Neuron (in vitro differentiated cells): ENCODE results near the gene TNRC18.
"Not testable (repeated sequence)": the region's sequence is repeated elsewhere in the genome, so short reads cannot be mapped to it uniquely, and the experiment has no call there.

Experiments used
- H2AFZ ChIP-seq: one replicate; pipeline ENCODE4 v1.6.1; 2013; ENCODE audit warnings: low read depth, mild to moderate bottlenecking, inconsistent platforms, low read length, moderate library complexity
- H3K27me3 ChIP-seq: one replicate; pipeline ENCODE4 v1.6.1; 2013; ENCODE audit warnings: low read length; ENCODE audit not compliant: insufficient read depth
- H3K36me3 ChIP-seq: one replicate; pipeline ENCODE4 v1.6.1; 2013; ENCODE audit warnings: low read length; ENCODE audit not compliant: insufficient read depth
- H3K4me1 ChIP-seq: one replicate; pipeline ENCODE4 v1.6.1; 2013; ENCODE audit warnings: low read length; ENCODE audit not compliant: insufficient read depth
- H3K4me3 ChIP-seq: 2 replicates; pipeline ENCODE4 v1.5.1; 2013; ENCODE audit warnings: mild to moderate bottlenecking, low read length, moderate library complexity
- H3K9me3 ChIP-seq: one replicate; pipeline ENCODE4 v1.6.1; 2013; ENCODE audit warnings: low read length

The TNRC18 gene

DNA sequence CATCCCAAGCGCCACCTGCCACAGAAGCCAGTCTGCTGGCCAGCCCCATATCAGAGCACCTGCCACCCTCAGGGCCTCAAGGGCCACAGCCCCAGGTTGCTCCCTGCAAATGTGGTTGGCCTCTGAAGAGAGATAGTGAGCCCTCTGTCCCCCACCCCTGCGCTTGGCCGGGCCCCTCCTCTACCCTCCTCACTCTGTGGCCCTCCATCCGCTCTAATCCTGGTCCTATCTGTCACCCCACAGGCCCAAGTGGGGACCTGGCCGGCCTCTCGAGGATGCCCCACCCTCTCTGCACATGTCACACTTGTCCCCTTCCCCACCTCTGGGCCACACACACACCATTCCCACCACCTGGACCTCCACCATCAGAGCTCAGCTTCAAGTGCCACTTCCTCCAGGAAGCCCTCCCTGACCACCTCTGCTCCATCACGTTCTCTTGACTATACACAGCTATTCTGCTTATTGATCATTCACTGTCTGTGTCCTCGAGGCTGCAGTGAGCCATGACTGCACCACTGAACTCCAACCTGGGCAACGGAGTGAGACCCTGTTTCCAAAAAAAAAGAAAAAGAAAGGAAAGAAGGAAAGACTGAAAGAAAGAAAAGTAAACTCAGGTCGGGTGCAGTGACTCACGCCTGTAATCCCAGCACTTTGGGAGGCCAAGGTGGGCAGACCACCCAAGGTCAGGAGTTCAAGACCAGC is 42.4 kb downstream of the TNRC18 start:
- Histone ChIP-seq H3K27me3 (no peaks in the 10 kb centered on the region), H2AFZ (no peak overlapping the region), H3K36me3 (peaks cover 26% of the 10 kb centered on the region), H3K9me3 (no peaks in the 10 kb centered on the region), H3K4me3 (no peak overlapping the region), H3K4me1 (peaks cover 30% of the 10 kb centered on the region)

DNA sequence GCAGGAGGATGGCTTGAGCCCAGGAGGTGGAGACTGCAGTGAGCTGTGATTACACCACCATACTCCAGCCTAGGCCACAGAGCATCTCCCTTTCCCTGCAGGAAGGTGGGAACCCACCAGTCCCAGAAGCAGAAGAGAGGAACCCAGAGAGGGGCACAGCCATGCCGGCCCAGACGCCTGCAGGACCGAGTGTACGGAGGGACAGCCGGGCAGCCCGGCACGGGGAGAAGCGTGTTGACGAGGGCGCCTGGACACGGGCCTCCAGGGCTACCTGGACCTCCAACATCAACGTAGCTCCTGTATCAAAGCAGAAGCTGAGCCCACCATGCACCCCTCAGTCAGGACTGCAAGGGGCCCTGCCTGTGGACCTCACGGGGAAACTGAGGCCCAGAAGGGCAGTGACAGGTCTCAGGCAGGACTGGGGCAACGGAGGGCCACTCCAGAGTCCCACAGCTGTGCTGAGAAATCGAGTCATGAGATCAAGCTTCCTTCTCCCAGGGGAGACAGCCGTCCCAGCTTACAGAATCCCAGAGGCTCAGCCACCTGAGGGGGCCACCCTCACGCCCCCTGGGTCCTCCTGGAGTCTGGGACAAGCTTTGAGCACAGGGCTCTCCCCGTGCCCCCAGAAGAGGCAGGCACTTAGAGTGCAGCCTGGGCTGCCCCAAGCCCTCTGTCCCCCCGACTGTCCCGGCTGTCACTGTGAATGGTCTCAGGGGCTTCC is 43.1 kb downstream of the TNRC18 start:
- no peaks in the 10 kb centered on the region for H3K27me3 ChIP-seq
- H3K36me3 ChIP-seq, result peaks cover 32% of the 10 kb centered on the region
- no peaks in the 10 kb centered on the region for H3K9me3 ChIP-seq
- no peak overlapping the region for H2AFZ ChIP-seq
- no peak overlapping the region for H3K4me3 ChIP-seq
- H3K4me1 ChIP-seq, result peaks cover 30% of the 10 kb centered on the region

DNA sequence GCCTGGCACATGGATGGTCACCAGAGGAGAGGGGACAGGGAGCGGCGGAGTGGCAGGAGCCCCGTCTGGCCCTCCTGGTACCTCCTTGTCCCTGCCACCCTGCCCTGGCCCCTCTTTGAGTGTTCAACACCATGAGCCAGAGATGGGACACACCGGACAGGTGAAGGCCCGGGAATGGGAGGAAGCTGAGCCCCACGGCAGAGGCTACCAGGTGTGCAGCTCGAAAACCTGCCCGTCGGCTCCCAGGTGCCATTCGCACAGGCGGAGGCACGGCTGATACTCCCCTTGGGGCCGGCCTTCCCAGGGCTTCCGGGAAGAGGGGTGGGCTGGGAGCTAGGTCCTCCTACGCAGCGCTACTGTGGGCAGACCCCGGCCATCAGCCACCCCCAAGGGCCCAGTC is 44.1 kb downstream of the TNRC18 start:
- Histone ChIP-seq H2AFZ (no peak overlapping the region), H3K4me1 (peaks cover 27% of the 10 kb centered on the region), H3K4me3 (no peak overlapping the region), H3K36me3 (peaks cover 34% of the 10 kb centered on the region), H3K27me3 (no peaks in the 10 kb centered on the region), H3K9me3 (no peaks in the 10 kb centered on the region)

DNA sequence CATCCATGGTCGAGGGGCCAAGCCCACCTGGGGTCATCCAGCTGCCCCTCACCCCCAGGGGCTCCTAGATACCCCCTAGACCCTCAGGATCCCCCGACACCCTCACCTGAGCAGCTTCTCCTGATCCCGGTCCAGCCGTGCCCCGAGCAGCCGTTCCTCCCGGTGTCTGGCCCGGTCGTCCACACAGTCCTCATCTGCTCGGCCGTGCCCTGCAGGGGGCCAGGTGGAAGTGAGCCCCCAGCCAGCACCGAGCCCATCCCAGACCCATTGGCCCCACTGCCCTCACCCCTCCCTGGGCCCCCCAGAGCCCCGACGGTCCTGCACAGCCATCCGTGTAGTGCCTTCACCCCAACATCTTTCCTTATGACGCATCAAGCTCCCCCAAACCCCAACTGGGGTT is 45.8 kb downstream of the TNRC18 start:
- peaks cover 10% of the 10 kb centered on the region for H3K4me1 ChIP-seq
- H2AFZ ChIP-seq, result no peak overlapping the region
- H3K9me3 ChIP-seq, result no peaks in the 10 kb centered on the region
- H3K27me3 ChIP-seq, result no peaks in the 10 kb centered on the region
- peaks cover 49% of the 10 kb centered on the region for H3K36me3 ChIP-seq
- no peak overlapping the region for H3K4me3 ChIP-seq

DNA sequence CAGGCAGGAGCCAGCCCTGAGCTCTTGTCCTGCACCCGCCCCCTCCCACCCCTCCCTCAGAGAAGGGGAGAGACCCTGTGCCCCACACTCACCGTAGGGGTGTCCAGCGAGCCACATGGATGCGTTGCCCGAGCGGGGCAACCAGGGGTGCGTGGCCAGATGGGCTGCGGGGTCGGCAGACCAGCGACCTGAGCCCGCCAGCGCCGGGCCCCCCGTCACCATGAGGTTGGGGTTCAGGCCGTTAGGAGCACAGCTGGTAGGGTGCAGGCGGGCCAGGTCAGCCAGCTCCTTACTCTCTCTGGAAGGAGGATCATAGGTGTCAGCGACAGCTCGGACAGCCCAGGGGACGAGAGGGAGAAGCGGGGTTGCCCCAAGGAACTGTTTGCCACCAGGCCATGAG is 46.4 kb downstream of the TNRC18 start:
- Histone ChIP-seq H3K36me3 (peaks cover 53% of the 10 kb centered on the region), H3K4me3 (no peak overlapping the region), H3K27me3 (no peaks in the 10 kb centered on the region), H2AFZ (no peak overlapping the region), H3K4me1 (peaks cover 5% of the 10 kb centered on the region), H3K9me3 (no peaks in the 10 kb centered on the region)

DNA sequence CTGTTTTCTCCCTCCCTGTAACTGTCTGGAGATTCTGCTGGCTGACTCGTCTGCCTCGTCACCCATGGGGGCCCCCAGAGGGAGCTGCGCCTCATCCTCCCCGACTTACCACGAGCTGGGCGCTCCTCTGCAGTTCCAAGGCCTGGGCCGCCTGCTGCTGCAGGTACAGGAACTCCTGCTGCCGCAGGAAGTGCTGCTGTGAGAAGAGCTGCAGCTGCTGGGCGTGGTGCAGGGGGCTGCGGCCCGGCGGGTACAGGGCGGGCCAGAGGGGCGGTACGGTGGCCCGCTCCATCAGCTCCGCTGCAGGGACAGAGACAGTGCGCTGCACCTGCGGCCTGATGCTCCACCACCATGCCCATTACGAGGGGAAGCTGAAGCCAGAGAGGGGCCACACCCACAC is 47.7 kb downstream of the TNRC18 start:
- Histone ChIP-seq H3K4me1 (no peaks in the 10 kb centered on the region), H3K36me3 (peaks cover 63% of the 10 kb centered on the region)

DNA sequence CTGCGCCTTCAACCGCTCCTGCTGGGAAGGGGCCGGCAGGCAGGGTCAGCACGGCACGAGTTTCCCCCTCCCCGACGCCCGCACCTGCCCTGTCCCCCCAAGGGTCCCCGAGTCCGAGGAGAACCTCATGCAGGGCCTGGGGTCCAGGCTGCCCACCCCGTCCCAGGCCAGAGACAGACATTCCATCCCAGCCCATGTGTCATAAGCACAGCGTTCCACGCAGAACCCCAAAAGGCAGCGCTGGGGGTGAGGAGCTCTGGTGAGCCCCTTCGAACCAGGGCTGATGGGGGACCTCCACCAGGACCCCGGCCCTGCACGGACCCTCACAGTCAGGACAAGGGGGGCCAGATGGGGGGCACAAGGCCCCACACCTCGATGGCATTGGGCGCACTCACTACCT is 49.2 kb downstream of the TNRC18 start:
- Histone ChIP-seq H3K27me3 (no peaks in the 10 kb centered on the region), H3K4me1 (no peaks in the 10 kb centered on the region), H3K4me3 (no peak overlapping the region), H3K9me3 (no peaks in the 10 kb centered on the region), H2AFZ (no peak overlapping the region), H3K36me3 (peaks cover 76% of the 10 kb centered on the region)

More for the DNA sequence above, 47.7 kb downstream of the TNRC18 start:
- H3K4me3 ChIP-seq, result no peak overlapping the region
- H2AFZ ChIP-seq, result no peak overlapping the region
- no peaks in the 10 kb centered on the region for H3K9me3 ChIP-seq
- H3K27me3 ChIP-seq, result no peaks in the 10 kb centered on the region

DNA sequence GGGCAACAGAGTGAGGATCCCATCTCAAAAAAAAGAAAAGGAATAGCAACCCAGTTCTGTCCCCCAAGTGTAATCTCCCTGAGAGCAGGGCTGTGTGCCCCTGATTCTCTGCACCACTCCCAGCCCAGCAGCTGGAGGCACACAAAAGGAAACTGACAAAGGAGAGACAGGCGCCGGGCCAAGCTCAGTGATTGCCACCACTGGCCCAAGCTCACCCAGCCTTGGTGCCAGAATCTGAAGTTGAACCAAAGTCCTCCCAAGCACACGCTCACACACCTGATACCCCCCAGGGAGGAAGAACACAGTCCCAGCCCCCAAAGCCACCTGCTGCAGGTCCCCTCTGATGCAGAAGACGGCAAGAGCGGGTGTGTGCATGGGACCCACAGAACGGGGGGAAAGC is 50.3 kb downstream of the TNRC18 start:
- Histone ChIP-seq H2AFZ (no peak overlapping the region), H3K4me3 (no peak overlapping the region), H3K9me3 (no peaks in the 10 kb centered on the region), H3K36me3 (peaks cover 80% of the 10 kb centered on the region), H3K4me1 (no peaks in the 10 kb centered on the region), H3K27me3 (no peaks in the 10 kb centered on the region)

DNA sequence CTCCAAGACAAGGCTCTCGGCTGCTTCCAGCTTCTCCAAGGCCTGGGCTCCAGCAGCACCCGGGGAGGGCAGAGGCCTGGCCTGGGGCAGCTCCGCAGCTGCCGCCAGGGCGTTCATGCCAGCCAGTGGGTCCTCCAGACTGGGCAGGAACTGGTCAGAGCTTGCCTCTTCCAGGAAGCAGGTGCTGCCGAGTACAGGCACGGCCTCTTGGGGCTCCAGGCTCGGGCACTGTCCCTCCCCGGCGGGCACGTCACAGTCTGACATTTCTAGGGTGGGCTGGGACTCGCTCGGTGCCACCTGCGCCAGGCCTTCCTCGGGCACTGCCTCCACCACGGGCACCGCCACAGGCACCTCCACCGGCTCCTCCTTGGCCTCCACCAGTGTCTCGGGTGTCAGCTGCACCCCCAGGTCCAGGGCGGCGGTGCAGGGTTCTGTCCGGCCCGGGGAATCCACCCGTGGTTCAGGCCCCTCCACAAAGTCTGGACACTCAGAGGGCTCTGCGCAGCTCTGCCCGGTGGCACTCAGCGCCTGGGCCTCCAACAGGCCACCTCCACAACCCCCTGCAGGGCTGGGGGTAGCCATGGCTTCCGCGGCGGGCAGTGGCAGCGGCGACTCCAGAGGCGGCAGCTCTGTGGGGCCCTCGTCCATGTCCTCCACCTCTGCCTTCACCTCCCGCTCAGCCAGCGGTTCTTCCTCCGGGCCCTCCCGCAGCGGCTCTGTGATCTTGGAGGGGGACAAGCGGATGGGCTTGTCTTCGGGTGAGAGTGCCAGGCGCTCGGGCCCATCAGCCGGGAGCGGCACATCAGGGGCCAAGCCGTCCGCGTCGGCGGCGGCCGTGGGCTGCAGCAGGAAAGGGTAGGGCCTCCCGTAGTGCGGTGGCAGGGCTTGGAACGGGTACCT is 52.9 kb downstream of the TNRC18 start:
- H3K9me3 ChIP-seq, result no peaks in the 10 kb centered on the region
- H3K36me3 ChIP-seq, result peaks cover 56% of the 10 kb centered on the region
- no peaks in the 10 kb centered on the region for H3K27me3 ChIP-seq
- no peak overlapping the region for H3K4me3 ChIP-seq
- H2AFZ ChIP-seq, result no peak overlapping the region
- H3K4me1 ChIP-seq, result no peaks in the 10 kb centered on the region

DNA sequence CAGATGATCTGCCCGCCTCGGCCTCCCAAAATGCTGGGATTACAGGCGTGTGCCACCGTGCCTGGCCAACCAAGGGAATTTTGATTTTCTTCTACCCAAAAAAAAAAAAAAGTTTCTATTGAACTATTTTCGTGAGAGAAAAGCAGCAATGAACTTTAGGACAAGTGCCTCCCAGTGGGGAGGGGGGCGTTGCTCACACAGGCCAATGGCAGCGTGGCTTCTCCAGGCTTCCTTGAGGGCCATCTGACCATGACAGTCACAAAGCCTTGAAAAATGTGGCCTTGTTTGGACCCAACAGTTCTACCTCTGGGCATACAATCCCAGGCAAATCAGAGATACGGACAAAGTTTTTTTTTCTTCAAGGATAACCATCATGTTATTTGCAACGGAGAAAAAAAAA is 56.0 kb downstream of the TNRC18 start:
- peaks cover 46% of the 10 kb centered on the region for H3K36me3 ChIP-seq
- no peaks in the 10 kb centered on the region for H3K27me3 ChIP-seq
- H3K4me1 ChIP-seq, result no peaks in the 10 kb centered on the region
- no peak overlapping the region for H3K4me3 ChIP-seq
- no peak overlapping the region for H2AFZ ChIP-seq
- H3K9me3 ChIP-seq, result no peaks in the 10 kb centered on the region

DNA sequence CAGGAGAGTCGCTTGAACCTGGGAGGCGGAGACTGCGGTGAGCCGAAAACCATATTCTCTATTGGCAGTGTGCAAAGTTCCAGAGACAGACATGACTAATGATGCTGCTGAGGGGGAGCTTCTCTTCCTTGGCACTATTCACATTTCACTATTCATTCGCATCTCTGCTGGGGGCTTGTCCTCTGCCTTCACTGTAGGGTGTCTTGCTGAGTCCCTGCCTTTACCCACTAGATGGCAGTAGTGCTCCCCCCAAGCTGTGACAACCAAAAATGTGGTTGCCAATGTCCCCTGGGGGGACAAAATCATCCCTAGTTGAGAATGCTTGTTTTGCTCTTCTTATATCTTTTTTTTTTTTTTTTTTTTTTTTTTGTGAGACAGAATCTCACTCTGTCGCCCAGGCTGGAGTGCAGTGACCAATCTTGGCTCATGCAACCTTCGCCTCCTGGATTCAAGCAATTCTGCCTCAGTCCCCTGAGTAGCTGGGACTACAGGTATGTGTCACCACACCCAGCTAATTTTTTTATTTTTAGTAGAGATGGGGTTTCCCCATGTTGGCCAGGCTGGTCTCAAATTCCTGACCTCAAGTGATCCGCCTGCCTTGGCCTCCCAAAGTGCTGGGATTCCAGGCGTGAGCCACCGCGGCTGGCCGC is 57.5 kb downstream of the TNRC18 start:
- not testable (repeated sequence) for H3K4me3 ChIP-seq, H2AFZ ChIP-seq, H3K4me1 ChIP-seq, H3K9me3 ChIP-seq, H3K27me3 ChIP-seq
- H3K36me3 ChIP-seq, result peaks cover 46% of the 10 kb centered on the region

DNA sequence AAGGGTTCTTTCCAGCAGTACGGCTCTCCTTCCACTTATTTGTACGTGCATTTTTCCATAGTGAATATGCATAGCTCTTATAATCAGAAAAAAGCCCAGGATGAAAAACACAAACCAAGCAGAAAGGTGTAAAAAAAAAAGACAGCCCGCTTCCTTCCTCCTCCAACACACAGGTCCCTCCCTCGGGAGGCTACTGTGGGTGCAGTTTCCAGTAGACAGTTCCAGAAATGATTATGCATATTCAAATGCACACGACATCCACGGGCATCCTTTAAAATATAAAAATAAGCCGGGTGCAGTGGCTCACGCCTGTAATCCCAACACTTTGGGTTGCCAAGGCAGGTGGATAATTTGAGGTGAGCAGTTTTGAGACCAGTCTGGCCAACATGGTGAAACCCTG is 59.9 kb downstream of the TNRC18 start:
- H3K4me1 ChIP-seq, result no peaks in the 10 kb centered on the region
- no peak overlapping the region for H2AFZ ChIP-seq
- H3K9me3 ChIP-seq, result no peaks in the 10 kb centered on the region
- H3K4me3 ChIP-seq, result no peak overlapping the region
- H3K36me3 ChIP-seq, result peaks cover 48% of the 10 kb centered on the region
- H3K27me3 ChIP-seq, result no peaks in the 10 kb centered on the region

DNA sequence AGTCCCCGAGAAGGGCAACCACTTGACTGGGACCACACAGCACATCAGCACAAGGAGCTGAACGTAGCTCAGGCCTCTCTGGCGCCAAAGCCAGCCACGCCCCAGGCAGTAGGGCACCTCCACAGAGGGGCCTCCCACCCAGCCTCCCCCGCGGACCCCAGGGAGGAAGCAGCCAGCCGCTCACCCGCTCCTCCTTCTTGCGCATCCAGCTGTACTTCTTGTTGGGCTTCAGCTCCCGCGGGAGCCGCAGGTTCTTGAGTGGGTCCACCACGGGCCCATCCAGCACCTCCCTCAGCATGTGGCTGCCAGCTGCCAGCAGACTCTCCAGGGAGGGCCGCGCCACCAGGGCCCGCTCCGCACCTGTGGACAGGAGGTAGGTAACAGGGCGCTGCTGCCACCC is 61.2 kb downstream of the TNRC18 start:
- Histone ChIP-seq H3K27me3 (no peaks in the 10 kb centered on the region), H2AFZ (no peak overlapping the region), H3K4me3 (no peak overlapping the region), H3K9me3 (no peaks in the 10 kb centered on the region), H3K36me3 (peaks cover 58% of the 10 kb centered on the region), H3K4me1 (no peaks in the 10 kb centered on the region)
